Rectal smooth muscle tissue (tissue), 1 donor: ENCODE results near the gene ZNF534.
"Not testable (repeated sequence)": the region's sequence is repeated elsewhere in the genome, so short reads cannot be mapped to it uniquely, and the experiment has no call there.

Experiments used
- H3K27ac ChIP-seq: one replicate; pipeline ENCODE4 v1.7.0; 2013; ENCODE audit warnings: low read depth, low read length, inconsistent platforms
- H3K27me3 ChIP-seq: one replicate; pipeline ENCODE4 v1.7.0; 2013; ENCODE audit warnings: low read length; ENCODE audit not compliant: control insufficient read depth, insufficient read depth
- H3K36me3 ChIP-seq: one replicate; pipeline ENCODE4 v1.7.0; 2013; ENCODE audit warnings: low read length; ENCODE audit not compliant: control insufficient read depth, insufficient read depth
- H3K4me1 ChIP-seq: one replicate; pipeline ENCODE4 v1.7.0; 2013; ENCODE audit warnings: low read length; ENCODE audit not compliant: control insufficient read depth, insufficient read depth
- H3K4me3 ChIP-seq: one replicate; pipeline ENCODE4 v1.7.0; 2013; ENCODE audit warnings: low read length
- H3K9ac ChIP-seq: one replicate; pipeline ENCODE4 v1.7.0; 2013; ENCODE audit warnings: low read length

ZNF534 gene

DNA sequence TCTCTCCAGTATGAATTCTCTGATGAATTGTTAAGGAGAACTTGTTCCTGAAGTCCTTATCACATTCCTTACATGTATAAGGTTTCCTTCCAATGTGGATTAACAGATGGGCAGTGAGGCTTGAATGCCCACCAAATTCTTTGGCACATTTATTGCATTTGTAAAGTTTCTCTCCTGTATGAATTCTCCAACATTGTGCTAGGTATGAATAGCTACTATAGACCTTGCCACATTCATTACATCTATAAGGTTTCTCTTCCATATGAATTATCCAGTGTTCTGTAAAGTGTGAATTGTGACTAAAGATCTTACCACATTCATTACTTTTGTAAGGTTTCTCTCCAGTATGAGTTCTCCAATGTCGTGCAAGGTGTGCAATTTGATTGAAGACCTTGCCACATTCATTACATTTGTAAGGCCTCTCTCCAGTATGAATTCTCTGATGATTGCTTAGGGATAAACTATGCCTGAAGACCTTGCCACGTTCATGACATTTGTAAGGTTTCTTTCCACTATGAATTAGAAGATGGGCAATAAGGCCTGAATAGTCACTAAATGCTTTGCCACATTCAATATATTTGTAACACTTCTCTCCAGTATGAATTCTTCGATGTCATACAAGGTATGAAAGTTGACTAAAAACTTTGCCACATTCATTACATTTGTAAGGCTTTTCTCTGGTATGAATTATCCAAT lies 44.9 kb downstream of the ZNF534 start:
- Histone ChIP-seq H3K36me3 (no peaks in the 10 kb centered on the region), H3K27ac (no peak overlapping the region)

DNA sequence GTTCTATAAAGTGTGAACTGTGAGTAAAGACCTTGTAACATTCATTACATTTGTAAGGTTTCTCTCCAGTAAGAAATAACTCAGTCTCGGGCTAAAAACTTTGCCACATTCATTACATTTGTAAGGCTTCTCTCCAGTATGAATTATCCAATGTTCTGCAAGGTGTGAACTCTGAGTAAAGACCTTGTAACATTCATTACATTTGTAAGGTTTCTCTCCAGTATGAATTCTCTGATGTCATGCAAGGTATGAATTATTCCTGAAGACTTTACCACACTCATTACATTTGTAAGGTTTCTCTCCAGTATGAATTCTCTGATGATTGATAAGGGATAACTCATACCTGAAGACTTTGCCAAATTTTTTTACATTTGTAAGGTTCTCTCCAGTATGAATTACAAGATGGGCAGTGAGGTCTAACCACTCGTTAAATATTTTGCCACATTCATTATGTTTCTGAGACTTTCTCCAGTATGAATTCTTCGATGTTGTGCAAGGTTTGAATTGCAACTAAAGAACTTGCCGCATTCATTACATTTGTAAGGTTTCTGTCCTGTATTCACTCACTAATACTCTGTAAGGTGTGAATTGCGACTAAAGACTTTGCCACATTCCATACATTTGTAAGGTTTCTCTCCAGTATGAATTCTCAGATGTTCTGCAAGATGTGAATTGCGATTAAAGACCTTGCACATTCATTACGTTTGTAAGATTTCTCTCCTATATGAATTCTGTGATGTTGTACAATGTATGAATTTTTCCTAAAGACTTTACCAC lies 45.6 kb downstream of the ZNF534 start:
- no peaks in the 10 kb centered on the region for H3K36me3 ChIP-seq
- no peak overlapping the region for H3K27ac ChIP-seq
- H3K4me3 ChIP-seq: no peak overlapping the region
- H3K27me3 ChIP-seq: no peaks in the 10 kb centered on the region
- H3K4me1 ChIP-seq: no peaks in the 10 kb centered on the region
- no peak overlapping the region for H3K9ac ChIP-seq

More for the DNA sequence above, 44.9 kb downstream of the ZNF534 start:
- Histone ChIP-seq H3K4me1 (no peaks in the 10 kb centered on the region), H3K27me3 (no peaks in the 10 kb centered on the region), H3K4me3 (no peak overlapping the region), H3K9ac (no peak overlapping the region)

DNA sequence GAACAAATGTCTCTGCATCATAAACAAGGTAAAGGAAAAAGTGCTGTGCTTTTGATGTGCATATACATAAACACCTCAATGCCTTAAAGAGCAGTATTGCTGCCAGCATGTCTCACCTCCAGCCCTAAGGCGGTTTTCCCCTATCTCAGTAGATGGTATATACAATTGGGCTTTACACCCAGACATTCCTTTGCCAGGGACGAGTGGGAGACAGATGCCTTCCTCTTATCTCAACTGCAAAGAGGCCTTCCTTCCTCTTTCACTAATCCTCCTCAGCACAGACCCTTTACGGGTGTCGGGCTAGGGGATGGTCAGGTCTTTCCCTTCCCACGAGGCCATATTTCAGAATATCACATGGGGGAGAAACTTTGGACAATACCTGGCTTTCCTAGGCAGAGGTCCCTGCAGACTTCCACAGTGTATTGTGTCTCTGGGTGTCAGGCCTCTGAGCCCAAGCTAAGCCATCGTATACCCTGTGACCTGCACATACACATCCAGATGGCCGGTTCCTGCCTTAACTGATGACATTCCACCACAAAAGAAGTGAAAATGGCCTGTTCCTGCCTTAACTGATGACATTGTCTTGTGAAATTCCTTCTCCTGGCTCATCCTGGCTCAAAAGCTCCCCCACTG lies 55.3 kb downstream of the ZNF534 start:
- H3K36me3 ChIP-seq, H3K27ac ChIP-seq, H3K4me3 ChIP-seq, H3K9ac ChIP-seq, H3K27me3 ChIP-seq, H3K4me1 ChIP-seq: not testable (repeated sequence)

DNA sequence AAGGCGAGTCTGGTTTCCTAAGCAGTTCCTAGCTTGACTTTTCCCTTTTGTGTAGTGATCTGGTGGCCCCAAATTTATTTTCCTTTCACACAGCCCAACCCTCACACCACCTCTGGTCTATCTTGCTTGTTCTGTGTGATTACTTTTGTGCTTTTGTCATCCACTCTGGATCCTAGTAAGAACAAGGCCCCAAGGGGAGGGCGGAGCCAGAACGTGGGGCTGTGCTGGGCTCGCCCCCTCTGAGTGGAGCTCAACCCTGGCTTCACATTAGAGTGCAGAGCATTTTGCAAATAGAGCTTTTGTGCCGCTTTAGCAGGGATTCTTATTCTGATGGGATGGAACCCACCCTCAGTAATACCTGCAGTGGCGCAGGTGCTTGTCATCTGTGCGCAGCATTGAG lies 56.1 kb downstream of the ZNF534 start:
- H3K4me1 ChIP-seq, H3K4me3 ChIP-seq, H3K9ac ChIP-seq, H3K36me3 ChIP-seq, H3K27me3 ChIP-seq, H3K27ac ChIP-seq: not testable (repeated sequence)

DNA sequence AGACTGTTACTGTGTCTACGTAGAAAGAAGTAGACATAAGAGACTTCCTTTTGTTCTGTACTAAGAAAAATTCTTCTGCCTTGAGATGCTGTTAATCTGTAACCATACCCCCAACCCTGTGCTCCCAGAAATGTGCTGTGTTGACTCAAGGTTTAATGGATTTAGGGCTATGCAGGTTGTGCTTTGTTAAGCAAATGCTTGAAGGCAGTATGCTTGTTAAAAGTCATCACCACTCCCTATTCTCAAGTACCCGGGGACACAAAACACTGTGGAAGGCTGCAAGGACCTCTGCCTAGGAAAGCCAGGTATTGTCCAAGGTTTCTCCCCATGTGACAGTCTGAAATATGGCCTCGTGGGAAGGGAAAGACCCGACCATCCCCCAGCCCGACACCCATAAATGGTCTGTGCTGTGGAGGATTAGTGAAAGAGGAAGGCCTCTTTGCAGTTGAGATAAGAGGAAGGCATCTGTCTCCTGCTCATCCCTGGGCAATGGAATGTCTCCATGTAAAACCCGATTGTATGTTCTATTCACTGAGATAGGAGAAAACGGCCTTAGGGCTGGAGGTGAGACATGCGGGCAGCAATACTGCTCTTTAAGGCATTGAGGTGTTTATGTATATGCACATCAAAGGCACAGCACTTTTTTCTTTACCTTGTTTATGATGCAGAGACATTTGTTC lies 56.8 kb downstream of the ZNF534 start:
- H3K9ac ChIP-seq, H3K27ac ChIP-seq, H3K4me1 ChIP-seq, H3K4me3 ChIP-seq, H3K27me3 ChIP-seq, H3K36me3 ChIP-seq: not testable (repeated sequence)

DNA sequence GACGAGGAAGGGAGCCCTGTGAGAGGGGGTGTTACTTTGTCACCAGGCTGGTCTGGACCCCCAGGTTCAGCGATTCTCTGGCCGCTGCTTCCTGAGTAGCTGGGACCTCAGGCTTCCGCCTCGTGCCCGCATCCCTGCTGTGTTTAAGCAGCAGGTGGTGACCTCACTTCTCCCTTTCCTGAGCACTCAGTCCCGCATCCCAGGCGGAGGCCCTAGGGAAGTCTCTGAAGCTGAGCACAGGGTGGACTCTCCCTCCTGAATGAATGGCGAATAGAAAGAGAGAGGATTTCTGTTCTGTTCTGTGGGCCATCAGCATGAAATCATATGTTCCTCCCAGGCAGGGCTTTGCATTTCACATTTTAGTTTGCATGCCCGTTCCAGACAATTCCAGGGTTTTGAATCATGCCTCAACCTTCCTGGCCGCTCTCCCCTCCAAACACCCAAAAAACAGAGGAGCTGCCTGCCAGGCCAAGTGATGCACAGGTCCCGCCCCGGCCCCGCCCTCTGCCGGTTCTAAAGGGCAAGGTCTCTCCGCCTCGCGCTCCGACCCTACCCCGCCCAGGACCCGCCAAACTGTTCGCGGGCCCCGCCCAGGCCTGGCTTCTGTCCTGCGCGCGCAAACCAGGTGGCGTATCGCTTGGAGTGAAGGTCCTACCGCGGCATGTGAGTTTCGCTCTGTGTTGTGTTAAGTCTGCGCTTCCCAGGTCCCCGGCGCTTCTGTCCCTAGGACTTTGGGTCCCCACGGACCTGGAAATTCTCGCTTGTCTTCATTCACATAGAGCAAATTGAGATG lies 63.4 kb downstream of the ZNF534 start:
- H3K4me1 ChIP-seq: no peaks in the 10 kb centered on the region
- no peak overlapping the region for H3K27ac ChIP-seq
- no peaks in the 10 kb centered on the region for H3K27me3 ChIP-seq
- H3K4me3 ChIP-seq: no peak overlapping the region
- no peaks in the 10 kb centered on the region for H3K36me3 ChIP-seq
- H3K9ac ChIP-seq: no peak overlapping the region

DNA sequence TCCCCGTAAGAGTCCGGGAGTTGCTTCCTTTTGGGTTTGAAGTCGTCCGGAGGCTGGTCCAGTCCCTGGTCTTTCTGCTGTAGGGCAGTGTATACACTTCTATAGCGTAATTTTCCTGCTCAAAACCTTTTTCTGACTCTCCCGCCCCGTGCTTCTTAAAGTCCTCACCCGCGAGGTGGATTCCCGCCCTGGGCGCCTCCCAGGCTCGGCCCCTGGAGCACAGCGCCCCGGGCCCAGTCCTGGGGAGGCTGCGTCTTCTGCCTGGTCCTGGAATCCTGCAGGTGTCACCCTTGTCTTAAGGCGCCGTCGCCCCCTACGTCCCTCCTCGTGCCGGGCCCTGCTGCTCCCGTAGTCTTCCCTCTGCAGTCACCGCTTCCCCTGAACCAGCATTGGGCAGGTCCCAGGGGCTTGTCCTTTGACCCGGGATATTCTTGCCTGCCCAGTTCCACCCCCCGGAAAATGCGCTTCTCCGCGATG lies 64.1 kb downstream of the ZNF534 start:
- H3K4me3 ChIP-seq: no peak overlapping the region
- H3K27me3 ChIP-seq: no peaks in the 10 kb centered on the region
- H3K9ac ChIP-seq: no peak overlapping the region
- H3K4me1 ChIP-seq: no peaks in the 10 kb centered on the region
- H3K36me3 ChIP-seq: no peaks in the 10 kb centered on the region
- no peak overlapping the region for H3K27ac ChIP-seq

DNA sequence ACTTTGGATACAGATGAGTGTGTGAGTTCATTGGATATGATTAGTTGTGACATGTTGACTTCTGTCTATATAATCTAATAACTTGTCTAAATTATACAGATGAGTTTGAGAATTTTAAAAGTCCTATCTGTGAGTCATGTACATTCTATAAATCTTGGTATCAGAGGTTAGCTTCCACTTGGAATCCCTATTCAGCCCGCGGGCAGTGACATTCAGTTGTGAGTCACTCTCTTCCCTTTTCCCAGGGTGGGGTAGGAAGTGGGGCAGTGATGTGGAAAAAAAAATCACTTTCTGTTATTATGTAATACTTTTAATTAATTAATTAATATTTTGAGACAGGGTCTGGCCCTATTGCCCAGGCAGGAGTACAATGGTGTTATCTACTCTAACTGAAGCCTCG lies 65.6 kb downstream of the ZNF534 start:
- Histone ChIP-seq H3K4me3 (no peak overlapping the region), H3K36me3 (no peaks in the 10 kb centered on the region), H3K9ac (no peak overlapping the region), H3K27me3 (no peaks in the 10 kb centered on the region), H3K4me1 (no peaks in the 10 kb centered on the region), H3K27ac (no peak overlapping the region)

DNA sequence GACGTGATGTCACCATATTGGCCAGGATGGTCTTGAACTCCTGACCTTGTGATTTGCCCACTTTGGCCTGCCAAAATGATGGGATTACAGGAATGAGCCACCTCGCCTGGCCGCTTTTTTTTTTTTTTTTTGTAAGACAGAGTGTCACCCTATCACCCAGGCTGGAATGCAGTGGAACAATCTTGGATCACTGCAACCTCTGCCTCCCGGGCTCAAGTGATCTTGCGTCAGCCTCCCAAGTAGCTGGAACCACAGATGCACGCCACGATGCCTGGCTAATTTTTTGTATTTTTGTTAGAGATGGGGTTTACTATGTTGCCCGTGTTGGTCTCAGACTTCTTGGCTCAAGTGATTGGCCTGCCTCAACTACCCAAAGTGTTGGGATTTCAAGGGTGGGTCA lies 69.6 kb downstream of the ZNF534 start:
- Histone ChIP-seq H3K9ac (no peak overlapping the region), H3K27ac (no peak overlapping the region), H3K4me3 (no peak overlapping the region), H3K36me3 (no peaks in the 10 kb centered on the region), H3K4me1 (no peaks in the 10 kb centered on the region), H3K27me3 (no peaks in the 10 kb centered on the region)

DNA sequence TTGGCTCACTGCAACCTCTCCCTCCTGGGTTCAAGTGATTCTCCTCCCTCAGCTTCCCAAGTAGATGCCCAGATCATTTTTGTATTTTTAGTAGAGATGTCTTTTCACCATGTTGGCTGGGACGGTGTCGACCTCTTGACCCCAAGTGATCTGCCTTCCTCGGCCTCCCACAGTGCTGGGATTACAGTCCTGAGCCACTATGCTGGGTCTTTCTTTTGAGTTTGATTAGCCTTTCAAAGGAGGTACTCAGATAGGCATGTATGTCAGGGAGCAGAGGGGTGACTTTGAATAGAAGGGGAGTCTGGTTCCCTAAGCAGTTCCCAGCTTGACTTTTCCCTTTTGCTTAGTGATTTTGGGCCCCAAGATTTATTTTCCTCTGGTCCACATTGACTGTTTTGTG lies 71.5 kb downstream of the ZNF534 start:
- not testable (repeated sequence) for H3K4me3 ChIP-seq, H3K27me3 ChIP-seq, H3K27ac ChIP-seq, H3K9ac ChIP-seq, H3K36me3 ChIP-seq, H3K4me1 ChIP-seq

DNA sequence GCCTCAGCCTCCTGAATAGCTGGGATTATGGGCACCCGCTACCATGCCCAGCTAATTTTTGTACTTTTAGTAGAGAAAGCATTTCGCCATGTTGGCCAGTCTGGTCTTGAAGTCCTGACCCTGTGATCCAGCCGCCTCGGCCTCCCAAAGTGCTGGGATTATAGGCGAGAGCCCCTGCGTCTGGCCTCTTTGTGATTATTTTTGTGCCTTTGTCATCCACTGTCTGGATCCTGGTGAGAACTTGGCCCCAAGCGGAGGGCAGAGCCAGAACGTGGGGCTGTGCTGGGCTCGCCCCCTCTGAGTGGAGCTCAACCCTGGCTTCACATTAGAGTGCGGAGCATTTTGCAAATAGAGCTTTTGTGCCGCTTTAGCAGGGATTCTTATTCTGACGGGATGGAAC lies 72.0 kb downstream of the ZNF534 start:
- H3K27ac ChIP-seq, H3K36me3 ChIP-seq, H3K9ac ChIP-seq, H3K27me3 ChIP-seq, H3K4me1 ChIP-seq, H3K4me3 ChIP-seq: not testable (repeated sequence)
